Body of pancreas (tissue), 4 donors: ENCODE results near the gene DCUN1D1.

Experiments used
- POLR2A ChIP-seq, 3 donors: fragments of 450-650 bp; IDR thresholded peaks; one replicate each; pipeline ENCODE4 v1.6.1; 2016; ENCODE audit warnings: antibody characterized with exemption in 3 of 3, mild to moderate bottlenecking in 2 of 3
- TF ChIP-seq, protein P1 (sequence below), 7 experiments: fragments of 450-650 bp in 4 of 7; fragments of 200-600 bp in 3 of 7; sonication (generic) in 3 of 7; IDR thresholded peaks; one replicate each; pipeline ENCODE4 v1.5.1; 2016 to 2019; ENCODE audit warnings: antibody characterized with exemption in 7 of 7

DNA sequence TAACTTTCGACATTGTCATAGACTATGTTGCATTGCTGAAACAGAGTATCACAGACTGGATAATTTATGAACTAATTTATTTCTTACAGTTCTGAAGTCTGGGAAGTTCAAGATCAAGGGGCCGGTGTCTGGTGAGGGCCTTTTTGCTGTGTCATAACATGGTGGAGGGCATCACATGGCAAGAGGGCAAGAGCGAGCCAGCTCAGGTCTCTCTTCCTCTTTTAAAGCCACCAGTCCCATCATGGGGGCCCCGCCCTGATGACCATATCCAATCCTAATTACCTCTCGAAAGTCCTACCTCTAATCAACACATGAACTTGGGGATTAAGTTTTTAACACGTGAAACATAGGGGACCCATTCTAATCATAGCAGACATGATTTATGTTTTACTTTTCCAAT, 33.5 kb upstream of the DCUN1D1 start:
- TF ChIP-seq, protein P1, sequence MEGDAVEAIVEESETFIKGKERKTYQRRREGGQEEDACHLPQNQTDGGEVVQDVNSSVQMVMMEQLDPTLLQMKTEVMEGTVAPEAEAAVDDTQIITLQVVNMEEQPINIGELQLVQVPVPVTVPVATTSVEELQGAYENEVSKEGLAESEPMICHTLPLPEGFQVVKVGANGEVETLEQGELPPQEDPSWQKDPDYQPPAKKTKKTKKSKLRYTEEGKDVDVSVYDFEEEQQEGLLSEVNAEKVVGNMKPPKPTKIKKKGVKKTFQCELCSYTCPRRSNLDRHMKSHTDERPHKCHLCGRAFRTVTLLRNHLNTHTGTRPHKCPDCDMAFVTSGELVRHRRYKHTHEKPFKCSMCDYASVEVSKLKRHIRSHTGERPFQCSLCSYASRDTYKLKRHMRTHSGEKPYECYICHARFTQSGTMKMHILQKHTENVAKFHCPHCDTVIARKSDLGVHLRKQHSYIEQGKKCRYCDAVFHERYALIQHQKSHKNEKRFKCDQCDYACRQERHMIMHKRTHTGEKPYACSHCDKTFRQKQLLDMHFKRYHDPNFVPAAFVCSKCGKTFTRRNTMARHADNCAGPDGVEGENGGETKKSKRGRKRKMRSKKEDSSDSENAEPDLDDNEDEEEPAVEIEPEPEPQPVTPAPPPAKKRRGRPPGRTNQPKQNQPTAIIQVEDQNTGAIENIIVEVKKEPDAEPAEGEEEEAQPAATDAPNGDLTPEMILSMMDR (IDR thresholded peaks at IDR 0.05) = no peak
- TF ChIP-seq POLR2A (IDR thresholded peaks at IDR 0.05) = no peak
